Kidney tubule cell (primary cell): ENCODE results near the gene BPGM.

Source experiments
- DNase-seq: peaks from one replicate; pipeline ENCODE4 v3.0.0-alpha.2; 2018; ENCODE audit warnings: low spot score

Gene BPGM

GRCh38 chr7:134697205-134697886, 50.7 kb downstream of the BPGM start:
- DNase-seq = no peak

GRCh38 chr7:134698481-134698880, 51.8 kb downstream of the BPGM start:
- DNase-seq = no peak

- DNase-seq = no peak
Observed at GRCh38 chr7:134699021-134699818, 52.6 kb downstream of the BPGM start.

GRCh38 chr7:134699899-134700298, 53.2 kb downstream of the BPGM start:
- no peak for DNase-seq

- DNase-seq = peak; percentile 41
Observed at GRCh38 chr7:134701272-134701671, 54.6 kb downstream of the BPGM start.

- DNase-seq = no peak
Observed at GRCh38 chr7:134702366-134703240, 56.0 kb downstream of the BPGM start.

- no peak for DNase-seq
Observed at GRCh38 chr7:134703241-134703594, 56.6 kb downstream of the BPGM start.

GRCh38 chr7:134703782-134704181, 57.1 kb downstream of the BPGM start:
- peak; percentile 22 for DNase-seq

- no peak for DNase-seq
Observed at GRCh38 chr7:134704827-134705226, 58.2 kb downstream of the BPGM start.

- no peak for DNase-seq
Observed at GRCh38 chr7:134705716-134706115, 59.1 kb downstream of the BPGM start.

GRCh38 chr7:134706468-134706867, 59.8 kb downstream of the BPGM start:
- no peak for DNase-seq

- no peak for DNase-seq
Observed at GRCh38 chr7:134707663-134708378, 61.2 kb downstream of the BPGM start.

GRCh38 chr7:134708692-134709091, 62.0 kb downstream of the BPGM start:
- no peak for DNase-seq

GRCh38 chr7:134709197-134709596, 62.5 kb downstream of the BPGM start:
- DNase-seq = no peak

GRCh38 chr7:134710511-134710853, 63.8 kb downstream of the BPGM start:
- DNase-seq = no peak

GRCh38 chr7:134710854-134711624, 64.4 kb downstream of the BPGM start:
- peak; percentile 79 for DNase-seq

GRCh38 chr7:134712196-134712595, 65.5 kb downstream of the BPGM start:
- peak; percentile 49 for DNase-seq

- no peak for DNase-seq
Observed at GRCh38 chr7:134714470-134715205, 68.0 kb downstream of the BPGM start.

- no peak for DNase-seq
Observed at GRCh38 chr7:134718211-134718875, 71.7 kb downstream of the BPGM start.
